Measurements from ENCODE around the gene POU2F1.
"Not testable (repeated sequence)": the region's sequence is repeated elsewhere in the genome, so short reads cannot be mapped to it uniquely, and the experiment has no call there.

POU2F1 gene

GRCh38 chr1:167305059-167305705, 84.5 kb downstream of the POU2F1 start:
- in situ Hi-C loops (cut with HindIII; ENCODE audit: low sequenced_read_pairs): loop anchor here (5.0 kb wide), 2 partner anchors 68 to 82 kb away; no protein-coding TSS in a partner anchor

DNA sequence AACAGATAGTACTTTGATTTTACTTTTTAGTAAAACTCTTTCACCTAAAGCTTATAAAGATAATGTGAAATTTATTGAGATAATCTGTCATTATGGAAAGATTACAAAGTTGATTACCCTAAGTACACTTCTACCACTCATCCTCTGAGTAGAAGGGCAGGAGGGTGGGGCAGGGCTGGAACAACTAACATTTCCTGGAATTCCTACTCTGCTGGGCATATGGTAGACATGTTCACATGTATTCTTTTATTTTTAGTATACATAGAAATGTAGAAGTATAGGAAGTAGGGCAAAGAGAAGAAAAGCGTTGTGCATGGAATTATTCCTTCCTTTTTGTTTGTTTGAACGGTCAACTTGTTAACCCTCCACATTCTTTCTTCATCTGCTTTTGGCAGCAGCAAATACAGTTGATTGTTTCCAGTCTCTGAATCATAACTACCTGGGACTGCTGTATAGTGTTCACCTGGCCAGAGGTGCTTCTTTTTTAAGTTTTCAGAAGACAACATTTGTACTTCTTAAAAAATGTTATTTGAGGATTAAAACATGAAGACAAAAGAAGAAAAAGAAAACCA, 85.1 kb downstream of the POU2F1 start:
- in situ Hi-C loops (cut with HindIII; ENCODE audit: low sequenced_read_pairs): loop anchor here (5.0 kb wide), 2 partner anchors 68 to 82 kb away; no protein-coding TSS in a partner anchor

- in situ Hi-C loops (cut with HindIII; ENCODE audit: low sequenced_read_pairs): no loop called here
Measured at GRCh38 chr1:167310732-167311131, 90.0 kb downstream of the POU2F1 start.

DNA sequence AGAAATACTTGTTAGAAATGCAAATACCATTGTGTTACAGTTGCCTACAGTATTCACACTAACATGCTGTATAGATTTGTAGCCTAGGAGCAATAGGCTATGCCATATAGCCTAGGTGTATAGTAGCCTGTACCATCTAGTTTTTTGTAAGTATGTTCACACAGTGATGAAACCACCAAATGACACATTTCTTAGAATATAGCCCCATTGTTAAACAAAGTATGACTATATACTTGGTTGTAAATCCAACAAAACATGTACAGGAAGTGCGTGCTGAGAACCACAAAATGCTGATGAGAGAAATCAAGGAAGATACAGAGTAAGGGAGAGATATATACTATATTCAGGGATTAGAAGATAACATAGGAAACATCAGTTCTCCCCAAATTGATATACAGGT, 92.2 kb downstream of the POU2F1 start:
- in situ Hi-C loops (cut with HindIII; ENCODE audit: low sequenced_read_pairs): no loop called here

- in situ Hi-C loops (cut with HindIII; ENCODE audit: low sequenced_read_pairs): no loop called here
Measured at GRCh38 chr1:167314671-167315070, 94.0 kb downstream of the POU2F1 start.

GRCh38 chr1:167317463-167317862, 96.8 kb downstream of the POU2F1 start:
- in situ Hi-C loops (cut with HindIII; ENCODE audit: low sequenced_read_pairs): no loop called here

GRCh38 chr1:167319206-167319605, 98.5 kb downstream of the POU2F1 start:
- in situ Hi-C loops (cut with HindIII; ENCODE audit: low sequenced_read_pairs): not testable (repeated sequence)

- in situ Hi-C loops (cut with HindIII; ENCODE audit: low sequenced_read_pairs): no loop called here
Measured at GRCh38 chr1:167322483-167322882, 101.8 kb downstream of the POU2F1 start.

- in situ Hi-C loops (cut with HindIII; ENCODE audit: low sequenced_read_pairs): no loop called here
Measured at GRCh38 chr1:167325151-167325550, 104.5 kb downstream of the POU2F1 start.

DNA sequence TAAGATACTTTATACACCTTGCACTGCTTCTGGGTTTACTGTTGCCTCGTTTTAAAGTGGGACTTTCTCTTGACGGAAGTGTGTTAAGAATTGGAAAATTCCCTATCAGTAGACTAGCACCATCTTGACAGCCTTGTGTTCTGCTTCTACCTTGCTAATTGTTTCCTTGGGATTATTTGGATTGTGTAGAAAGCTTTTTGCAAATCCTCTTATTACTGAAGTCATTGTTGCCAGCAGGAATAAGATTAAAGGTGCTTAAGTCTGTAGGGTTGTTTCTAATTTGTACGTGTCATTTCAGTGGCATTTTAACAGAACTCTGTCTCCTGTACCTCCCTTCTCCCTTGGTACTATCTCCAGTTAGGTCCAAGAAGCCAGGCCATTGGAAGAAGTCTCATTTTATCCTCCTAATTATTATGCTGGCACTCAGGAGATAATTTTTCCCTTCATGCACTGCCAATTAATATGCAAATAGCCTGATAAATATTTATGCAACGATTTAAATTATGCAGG, 107.7 kb downstream of the POU2F1 start:
- in situ Hi-C loops (cut with HindIII; ENCODE audit: low sequenced_read_pairs): no loop called here

- in situ Hi-C loops (cut with HindIII; ENCODE audit: low sequenced_read_pairs): no loop called here
Measured at GRCh38 chr1:167328816-167329483, 108.3 kb downstream of the POU2F1 start.

DNA sequence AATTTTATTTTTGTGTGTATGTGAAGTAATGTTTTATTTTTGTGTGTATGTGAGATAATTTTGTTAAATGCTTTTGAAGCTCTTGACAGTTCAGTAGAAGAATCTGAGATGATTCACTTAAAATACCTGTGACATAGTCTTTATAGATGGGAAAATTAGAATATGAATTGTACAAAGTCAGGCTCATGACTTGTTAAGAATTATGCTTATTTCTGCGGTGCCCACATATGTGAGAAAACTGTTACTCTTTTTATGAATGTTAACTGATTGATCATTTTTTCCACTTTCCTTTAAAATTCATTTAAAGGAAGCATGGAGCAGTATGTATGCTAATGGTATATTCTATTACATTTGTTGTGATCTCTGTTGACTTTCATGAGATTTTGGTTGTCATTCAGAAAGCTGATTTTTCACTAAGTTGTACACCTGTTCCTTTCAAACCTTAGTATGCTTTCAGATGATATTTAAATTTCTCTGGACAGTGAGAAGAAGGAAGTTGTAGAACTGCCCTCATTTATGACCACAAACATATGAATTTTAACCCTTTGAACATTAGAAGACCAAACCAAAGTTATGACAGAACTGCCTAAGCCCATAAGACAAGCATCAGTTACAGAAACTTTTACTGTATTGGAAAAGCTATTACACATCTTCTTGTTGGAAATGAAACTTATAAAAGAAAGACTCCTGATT, 110.1 kb downstream of the POU2F1 start:
- in situ Hi-C loops (cut with HindIII; ENCODE audit: low sequenced_read_pairs): no loop called here

GRCh38 chr1:167331650-167332049, 111.0 kb downstream of the POU2F1 start:
- in situ Hi-C loops (cut with HindIII; ENCODE audit: low sequenced_read_pairs): no loop called here

GRCh38 chr1:167332503-167332902, 111.8 kb downstream of the POU2F1 start:
- in situ Hi-C loops (cut with HindIII; ENCODE audit: low sequenced_read_pairs): no loop called here

DNA sequence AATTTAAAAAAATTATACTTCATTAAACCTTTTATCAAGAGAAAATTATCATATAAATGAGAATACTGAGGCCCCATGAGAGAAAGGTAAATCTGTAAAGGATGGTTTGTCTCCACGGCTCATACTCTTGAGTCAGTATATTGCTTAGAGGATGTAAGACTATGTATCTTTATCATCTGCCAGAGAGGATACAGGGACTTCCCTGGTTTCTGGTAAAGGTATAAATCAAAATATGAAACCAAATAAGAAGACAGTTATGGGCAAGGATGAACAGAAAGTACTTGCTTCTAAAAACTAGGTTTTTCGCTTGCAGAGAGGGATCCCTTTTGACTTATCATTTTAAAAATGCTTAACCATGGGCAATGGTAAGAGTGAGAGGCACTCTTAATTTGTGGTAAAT, 112.4 kb downstream of the POU2F1 start:
- in situ Hi-C loops (cut with HindIII; ENCODE audit: low sequenced_read_pairs): no loop called here

DNA sequence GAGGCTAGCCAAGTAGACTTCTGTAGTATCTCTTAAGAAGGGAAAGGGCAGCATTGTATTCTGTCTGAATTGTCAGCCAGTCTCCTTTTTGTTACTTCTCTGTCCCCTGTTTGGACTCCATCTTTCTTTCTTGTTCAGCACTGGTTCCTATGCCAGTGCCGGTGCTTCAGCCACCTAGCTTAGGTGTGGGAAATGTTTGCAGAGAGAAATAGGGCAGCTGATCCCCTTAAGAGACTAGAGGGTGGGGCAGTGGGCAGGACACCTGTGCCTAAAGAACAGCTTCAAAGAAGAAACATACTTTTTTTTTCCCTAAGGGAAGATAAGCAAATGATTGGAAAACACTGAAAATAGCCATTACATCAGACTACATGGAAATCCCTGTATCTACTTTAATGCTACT, 113.0 kb downstream of the POU2F1 start:
- in situ Hi-C loops (cut with HindIII; ENCODE audit: low sequenced_read_pairs): no loop called here

DNA sequence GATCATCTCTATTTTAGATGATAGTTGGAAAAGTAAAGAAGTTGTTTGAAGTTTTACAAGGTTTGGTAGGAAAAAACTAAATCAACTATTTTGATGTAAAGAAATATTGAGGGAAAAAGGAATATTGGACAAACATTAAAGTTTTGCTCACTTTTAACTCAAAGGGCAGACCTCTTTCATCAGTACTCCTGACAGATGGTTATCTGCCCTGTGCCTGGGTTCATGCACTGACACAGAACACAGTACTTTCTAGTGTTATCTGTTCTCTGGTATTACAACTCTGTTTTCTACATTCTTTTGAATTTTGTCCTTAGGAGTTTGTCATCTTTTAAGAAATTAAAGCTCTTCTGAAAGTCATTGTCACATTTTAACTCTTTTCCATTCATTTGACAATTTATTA, 118.7 kb downstream of the POU2F1 start:
- in situ Hi-C loops (cut with HindIII; ENCODE audit: low sequenced_read_pairs): no loop called here

DNA sequence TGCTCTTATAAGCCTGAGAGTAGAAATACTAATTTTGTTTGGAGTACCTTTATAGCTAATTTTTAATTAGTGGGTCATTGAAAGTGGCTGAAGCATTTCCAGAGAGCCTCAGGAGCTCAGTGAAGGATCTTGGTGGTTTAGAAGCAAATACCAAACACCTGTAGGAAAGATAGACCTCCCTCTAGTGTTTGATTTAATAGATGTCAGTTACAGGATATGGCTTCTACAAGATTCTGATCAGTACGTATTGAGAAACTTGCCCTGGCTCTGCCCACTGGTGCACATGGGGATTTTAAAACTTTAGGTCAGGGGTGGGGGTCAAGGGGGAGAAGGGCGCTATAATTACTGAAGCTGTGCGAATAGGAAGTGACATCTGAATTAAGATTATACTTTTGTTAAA, 122.2 kb downstream of the POU2F1 start:
- in situ Hi-C loops (cut with HindIII; ENCODE audit: low sequenced_read_pairs): no loop called here

GRCh38 chr1:167344112-167344511, 123.4 kb downstream of the POU2F1 start:
- in situ Hi-C loops (cut with HindIII; ENCODE audit: low sequenced_read_pairs): no loop called here

- in situ Hi-C loops (cut with HindIII; ENCODE audit: low sequenced_read_pairs): no loop called here
Measured at GRCh38 chr1:167344615-167345385, 124.1 kb downstream of the POU2F1 start.

GRCh38 chr1:167345386-167345733, 124.7 kb downstream of the POU2F1 start:
- in situ Hi-C loops (cut with HindIII; ENCODE audit: low sequenced_read_pairs): no loop called here
